Panc1 (cell line): ENCODE data around the gene PROKR1. TPM values are rescaled to one million over a fixed set of nuclear protein-coding genes. Genes with fewer than 3 reads are reported as not detected.

Experiments used
- ATAC-seq: fragments of 200-7000 bp; cut with Tn5 transposase; 2 replicates; pipeline ENCODE4 v1.9.1; 2020; ENCODE audit warnings: mild to moderate bottlenecking, moderate library complexity
- BruUV-seq: library from RNA; stranded (reverse); fragments of 400-500 nt; replicated peaks from 2 replicates; lab custom pipeline; 2021; lab: Mats Ljungman, UMichigan
- CTCF ChIA-PET: fragments of 300-600 bp; sonication (Branson Sonifier 250); formaldehyde crosslinking; loops from one replicate; lab custom pipeline; 2022; ENCODE audit warnings: antibody characterized with exemption; lab: Charles Lee
- POLR2A ChIA-PET: fragments of 300-600 bp; sonication (Branson Sonifier 250); formaldehyde crosslinking; loops from one replicate; lab custom pipeline; 2022; ENCODE audit warnings: antibody characterized with exemption; lab: Charles Lee
- DNase-seq: peaks from one replicate; pipeline ENCODE4 v3.0.0-alpha.2; 2010; ENCODE audit warnings: low read depth, low spot score
- H3K27ac ChIP-seq: 2 replicates; pipeline ENCODE4 v1.5.1; 2011; ENCODE audit warnings: mild to moderate bottlenecking, low read length, inconsistent platforms
- H3K27me3 ChIP-seq: fragments of 200-500 bp; sonication (Bioruptor generic); 2 replicates; pipeline ENCODE4 v1.6.0; 2014; ENCODE audit warnings: low read length, inconsistent platforms; ENCODE audit not compliant: control insufficient read depth, insufficient read depth
- H3K36me3 ChIP-seq: fragments of 200-500 bp; sonication (Bioruptor generic); 2 replicates; pipeline ENCODE4 v1.5.1; 2014; ENCODE audit warnings: inconsistent platforms, mild to moderate bottlenecking, low read length, moderate library complexity; ENCODE audit not compliant: control insufficient read depth, insufficient read depth
- H3K4me1 ChIP-seq: 2 replicates; pipeline ENCODE4 v1.5.1; 2011; ENCODE audit warnings: inconsistent platforms, mild to moderate bottlenecking, low read length, moderate library complexity; ENCODE audit not compliant: control insufficient read depth, insufficient read depth
- H3K4me3 ChIP-seq, 2 experiments: 2 replicates each; pipeline ENCODE4 v1.5.1; 2011 to 2012; ENCODE audit warnings: low read depth in 2 of 2, low read length in 2 of 2, mild to moderate bottlenecking in 2 of 2, inconsistent platforms in 1 of 2, moderate library complexity in 1 of 2
- H3K9me3 ChIP-seq: fragments of 200-500 bp; sonication (Bioruptor generic); 2 replicates; pipeline ENCODE4 v1.5.1; 2014; ENCODE audit warnings: low read depth, mild to moderate bottlenecking, inconsistent platforms, low read length, moderate library complexity; ENCODE audit not compliant: control insufficient read depth, insufficient read depth
- CTCF ChIP-seq: fragments of 450-650 bp; IDR thresholded peaks from 2 replicates; pipeline ENCODE4 v1.5.1; 2017; ENCODE audit warnings: mild to moderate bottlenecking
- POLR2AphosphoS5 ChIP-seq: IDR thresholded peaks from 2 replicates; pipeline ENCODE4 v1.6.1; 2012; ENCODE audit warnings: mild to moderate bottlenecking, low read depth, low read length, moderate library complexity
- SIN3A ChIP-seq: IDR thresholded peaks from 2 replicates; pipeline ENCODE4 v1.6.1; 2012; ENCODE audit warnings: low read depth, mild to moderate bottlenecking, low read length, moderate library complexity, borderline replicate concordance; ENCODE audit not compliant: insufficient read depth
- TCF7L2 ChIP-seq: IDR thresholded peaks from 2 replicates; pipeline ENCODE4 v1.6.1; 2011; ENCODE audit warnings: mild to moderate bottlenecking, low read depth, low read length, inconsistent platforms
- in situ Hi-C: cut with HindIII; loops from 2 replicates; pipeline ENCODE4 v1.10.0; 2016; ENCODE audit warnings: low sequenced_read_pairs, low pct_unique_long_range_greater_than_20kb
- intact Hi-C: fragments of 100-400 bp; cut with micrococcal nuclease; formaldehyde crosslinking; loops from one replicate; pipeline ENCODE4 v1.10.0; 2022; ENCODE audit not compliant: unreplicated experiment
- total RNA-seq: library from RNA; stranded (reverse); gene quantifications from one replicate; pipeline ENCODE4 v1.2.1, GENCODE V29; 2021; ENCODE audit not compliant: unreplicated experiment
- TF ChIP-seq, protein P1 (sequence below), 2 experiments: IDR thresholded peaks; 2 replicates each; pipeline ENCODE4 v1.6.1; 2011 to 2012; ENCODE audit warnings: low read depth in 2 of 2, control low read depth in 1 of 2, low read length in 1 of 2, mild to moderate bottlenecking in 1 of 2, moderate library complexity in 1 of 2; ENCODE audit not compliant: insufficient read depth in 1 of 2

PROKR1 gene
- total RNA-seq, 1 experiment from 2014 or later: not detected

DNA sequence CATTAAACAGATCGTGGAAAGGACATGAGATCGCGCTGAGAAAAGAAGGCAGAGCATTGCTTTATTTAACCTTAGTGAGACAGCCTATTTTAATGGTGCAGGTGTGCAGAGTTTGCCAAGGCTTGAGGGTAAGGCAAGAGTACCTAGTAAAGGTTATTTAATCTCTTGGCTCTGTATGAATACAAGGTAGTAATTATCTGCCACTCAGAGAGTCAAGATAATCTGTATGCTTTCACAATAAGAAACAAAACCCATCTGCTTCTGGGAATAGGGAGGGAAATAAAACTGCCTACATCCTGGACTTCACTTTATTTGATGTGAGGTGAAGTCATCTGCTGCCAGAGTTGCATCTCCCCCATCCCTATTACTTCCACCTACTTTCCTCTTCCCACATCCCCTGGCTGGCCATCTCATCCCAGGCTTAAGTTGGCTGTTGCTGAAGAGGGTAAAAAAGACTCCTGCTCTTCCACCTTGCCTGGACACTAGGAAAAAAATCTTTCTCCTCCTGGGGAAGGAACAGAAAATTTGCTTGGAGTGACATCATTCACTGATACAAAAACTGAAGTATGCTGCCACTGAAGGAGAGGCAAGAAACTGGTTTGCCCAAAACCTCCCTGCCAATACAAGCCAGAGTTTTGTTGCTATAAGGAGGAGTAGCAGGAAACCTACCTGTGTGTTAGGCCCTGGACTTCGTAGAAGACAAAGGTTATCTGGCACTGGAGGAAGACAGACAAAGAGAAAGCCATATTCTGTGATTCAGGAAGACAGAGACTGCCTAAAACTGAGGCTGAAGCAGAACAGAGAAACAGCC, 55.4 kb downstream of the PROKR1 start:
- Histone ChIP-seq H3K4me1 (no peaks in the 10 kb centered on the region), H3K36me3 (no peaks in the 10 kb centered on the region), H3K27ac (no peak overlapping the region), H3K27me3 (peaks cover 4% of the 10 kb centered on the region; the same call in 1 of the 2 replicates), H3K4me3 (no peak overlapping the region), H3K9me3 (peaks cover 2% of the 10 kb centered on the region; the same call in 1 of the 2 replicates)
- ChIA-PET POLR2A (no interaction called here), CTCF (no interaction called here)
- no TSS peak for BruUV-seq
- DNase-seq (no peak), ATAC-seq (no peak)
- TF ChIP-seq POLR2AphosphoS5: no peak
- in situ Hi-C loops: no loop called here
- intact Hi-C loops: no loop called here

- Histone ChIP-seq H3K36me3 (no peaks in the 10 kb centered on the region), H3K27ac (no peak overlapping the region), H3K27me3 (peaks cover 4% of the 10 kb centered on the region; the same call in 1 of the 2 replicates), H3K4me1 (no peaks in the 10 kb centered on the region), H3K4me3 (no peak overlapping the region), H3K9me3 (peaks cover 2% of the 10 kb centered on the region; the same call in 1 of the 2 replicates)
- TF ChIP-seq TCF7L2 (no peak), POLR2AphosphoS5 (no peak), CTCF (no peak), SIN3A (no peak)
- TF ChIP-seq, protein P1, sequence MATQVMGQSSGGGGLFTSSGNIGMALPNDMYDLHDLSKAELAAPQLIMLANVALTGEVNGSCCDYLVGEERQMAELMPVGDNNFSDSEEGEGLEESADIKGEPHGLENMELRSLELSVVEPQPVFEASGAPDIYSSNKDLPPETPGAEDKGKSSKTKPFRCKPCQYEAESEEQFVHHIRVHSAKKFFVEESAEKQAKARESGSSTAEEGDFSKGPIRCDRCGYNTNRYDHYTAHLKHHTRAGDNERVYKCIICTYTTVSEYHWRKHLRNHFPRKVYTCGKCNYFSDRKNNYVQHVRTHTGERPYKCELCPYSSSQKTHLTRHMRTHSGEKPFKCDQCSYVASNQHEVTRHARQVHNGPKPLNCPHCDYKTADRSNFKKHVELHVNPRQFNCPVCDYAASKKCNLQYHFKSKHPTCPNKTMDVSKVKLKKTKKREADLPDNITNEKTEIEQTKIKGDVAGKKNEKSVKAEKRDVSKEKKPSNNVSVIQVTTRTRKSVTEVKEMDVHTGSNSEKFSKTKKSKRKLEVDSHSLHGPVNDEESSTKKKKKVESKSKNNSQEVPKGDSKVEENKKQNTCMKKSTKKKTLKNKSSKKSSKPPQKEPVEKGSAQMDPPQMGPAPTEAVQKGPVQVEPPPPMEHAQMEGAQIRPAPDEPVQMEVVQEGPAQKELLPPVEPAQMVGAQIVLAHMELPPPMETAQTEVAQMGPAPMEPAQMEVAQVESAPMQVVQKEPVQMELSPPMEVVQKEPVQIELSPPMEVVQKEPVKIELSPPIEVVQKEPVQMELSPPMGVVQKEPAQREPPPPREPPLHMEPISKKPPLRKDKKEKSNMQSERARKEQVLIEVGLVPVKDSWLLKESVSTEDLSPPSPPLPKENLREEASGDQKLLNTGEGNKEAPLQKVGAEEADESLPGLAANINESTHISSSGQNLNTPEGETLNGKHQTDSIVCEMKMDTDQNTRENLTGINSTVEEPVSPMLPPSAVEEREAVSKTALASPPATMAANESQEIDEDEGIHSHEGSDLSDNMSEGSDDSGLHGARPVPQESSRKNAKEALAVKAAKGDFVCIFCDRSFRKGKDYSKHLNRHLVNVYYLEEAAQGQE (IDR thresholded peaks at IDR 0.05; ENCODE audit: insufficient read depth in 1 of 2, low read depth in 2 of 2, low read length in 1 of 2): no peak
- ChIA-PET CTCF (no interaction called here), POLR2A (no interaction called here)
- DNase-seq (no peak), ATAC-seq (no peak)
- in situ Hi-C loops: no loop called here
- intact Hi-C loops: no loop called here
- no TSS peak for BruUV-seq
Observed at GRCh38 chr2:68700560-68700959, 57.2 kb downstream of the PROKR1 start.

DNA sequence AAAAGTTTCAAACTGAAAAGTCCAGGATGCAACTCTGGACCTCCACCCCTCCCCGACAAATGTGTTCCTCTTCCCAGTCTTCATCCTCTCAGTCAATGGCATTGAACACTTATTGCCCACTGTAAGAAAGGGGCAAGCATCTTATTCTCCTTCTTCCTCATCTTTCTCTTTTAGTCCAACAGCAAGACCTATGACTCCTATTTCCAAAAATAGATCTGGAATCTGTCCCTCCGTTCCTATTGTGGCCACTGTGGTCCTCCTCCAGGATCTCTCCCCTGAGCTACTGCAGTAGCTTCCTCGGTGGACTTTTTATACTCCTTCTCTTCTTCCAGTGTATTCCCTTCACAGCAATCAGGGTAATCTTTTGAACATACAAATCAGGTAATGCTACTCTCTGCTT, 63.3 kb downstream of the PROKR1 start:
- Histone ChIP-seq H3K4me3 (no peak overlapping the region), H3K27ac (no peak overlapping the region), H3K27me3 (peaks cover 6% of the 10 kb centered on the region; the same call in 1 of the 2 replicates), H3K4me1 (no peaks in the 10 kb centered on the region), H3K36me3 (no peaks in the 10 kb centered on the region), H3K9me3 (no peaks in the 10 kb centered on the region)
- DNase-seq (no peak), ATAC-seq (no peak)
- in situ Hi-C loops (no loop called here), intact Hi-C loops (loop anchor here (5.0 kb wide), 1 partner anchor 206 kb away; no protein-coding TSS in a partner anchor)
- TF ChIP-seq SIN3A: no peak
- POLR2A ChIA-PET: no interaction called here
- CTCF ChIA-PET: no interaction called here
- no TSS peak for BruUV-seq

Other genes starting within 250 kb of the PROKR1 start
- 0.74 TPM for gene FBXO48, start 176.3 kb upstream of the PROKR1 start, total RNA-seq
- 2.6 TPM for gene APLF, start 176.0 kb upstream of the PROKR1 start, total RNA-seq
- gene ARHGAP25, start 91.2 kb downstream of the PROKR1 start, total RNA-seq: 0.49 TPM
- gene BMP10, start 227.8 kb downstream of the PROKR1 start, total RNA-seq: not detected